HG02759 (cell line): ENCODE data around the gene RNASE13.

ENCODE experiments used
- ATAC-seq: cut with Tn5 transposase; IDR thresholded peaks from one replicate; pipeline ENCODE4 v1.9.1; 2021; ENCODE audit warnings: mild to moderate bottlenecking, moderate library complexity; ENCODE audit not compliant: unreplicated experiment

RNASE13 gene

DNA sequence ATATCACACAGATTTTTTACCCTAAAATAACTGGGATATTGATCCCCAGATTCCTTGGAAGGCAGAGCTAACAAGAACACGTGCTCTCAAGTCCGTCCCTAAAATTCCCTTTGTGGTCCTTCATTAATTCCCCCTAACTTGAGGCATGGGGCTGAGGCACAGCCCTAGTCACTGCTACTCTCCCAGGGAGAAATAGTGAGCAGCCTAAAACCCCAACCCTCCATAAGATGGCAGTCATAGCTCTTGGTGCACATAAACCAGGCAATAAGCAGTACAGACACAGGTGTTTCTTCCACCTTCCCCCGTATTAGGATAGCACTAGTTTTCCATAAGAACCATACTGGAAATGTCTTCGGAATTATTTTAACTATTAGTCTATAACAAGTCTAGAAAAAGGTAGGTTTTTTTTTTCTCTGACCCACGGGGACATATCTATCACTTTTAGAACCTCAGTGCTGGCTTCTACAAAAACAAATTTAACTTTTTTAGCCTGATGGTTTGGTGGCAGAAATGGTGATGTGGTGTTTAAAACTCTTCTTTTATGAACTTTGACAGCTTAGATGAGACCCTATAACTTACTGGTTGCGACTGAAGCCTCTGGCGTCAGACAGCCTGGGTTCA lies 32.4 kb upstream of the RNASE13 start:
- no peak for ATAC-seq

DNA sequence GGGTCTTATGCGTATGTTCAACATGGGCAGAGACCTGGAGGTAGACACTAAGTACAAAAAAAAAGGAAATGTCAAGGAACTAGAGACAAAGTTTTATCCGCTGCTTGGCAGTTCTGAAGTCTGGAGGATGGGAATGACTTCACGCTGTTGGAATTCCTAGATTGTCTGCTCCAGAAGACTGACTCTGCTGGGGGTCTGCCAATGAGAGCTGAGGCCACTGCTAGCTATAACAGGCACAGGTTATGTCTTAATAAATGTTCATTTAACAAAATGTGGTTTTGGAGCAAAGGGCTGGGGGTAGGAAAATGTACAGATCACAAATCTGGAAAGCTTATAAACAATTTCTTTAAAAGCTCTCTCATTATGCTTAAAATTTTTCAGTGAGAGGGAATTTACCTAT lies 28.9 kb upstream of the RNASE13 start:
- no peak for ATAC-seq

DNA sequence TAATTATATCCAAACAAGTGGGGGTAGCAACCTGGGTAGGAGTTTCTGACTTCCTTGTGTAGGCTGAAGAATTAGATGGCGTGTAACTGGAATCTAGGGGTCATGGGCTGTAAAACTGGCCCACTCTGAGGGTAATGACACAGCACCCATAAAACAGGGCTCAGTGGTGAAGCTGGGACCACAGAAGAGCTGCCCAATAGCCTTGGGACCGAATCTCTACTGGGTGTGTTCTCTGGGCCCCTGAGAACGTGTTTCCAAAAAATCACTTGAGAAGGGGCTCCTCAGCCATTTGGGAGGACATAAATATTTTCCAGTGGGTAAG lies 26.7 kb upstream of the RNASE13 start:
- ATAC-seq = no peak

DNA sequence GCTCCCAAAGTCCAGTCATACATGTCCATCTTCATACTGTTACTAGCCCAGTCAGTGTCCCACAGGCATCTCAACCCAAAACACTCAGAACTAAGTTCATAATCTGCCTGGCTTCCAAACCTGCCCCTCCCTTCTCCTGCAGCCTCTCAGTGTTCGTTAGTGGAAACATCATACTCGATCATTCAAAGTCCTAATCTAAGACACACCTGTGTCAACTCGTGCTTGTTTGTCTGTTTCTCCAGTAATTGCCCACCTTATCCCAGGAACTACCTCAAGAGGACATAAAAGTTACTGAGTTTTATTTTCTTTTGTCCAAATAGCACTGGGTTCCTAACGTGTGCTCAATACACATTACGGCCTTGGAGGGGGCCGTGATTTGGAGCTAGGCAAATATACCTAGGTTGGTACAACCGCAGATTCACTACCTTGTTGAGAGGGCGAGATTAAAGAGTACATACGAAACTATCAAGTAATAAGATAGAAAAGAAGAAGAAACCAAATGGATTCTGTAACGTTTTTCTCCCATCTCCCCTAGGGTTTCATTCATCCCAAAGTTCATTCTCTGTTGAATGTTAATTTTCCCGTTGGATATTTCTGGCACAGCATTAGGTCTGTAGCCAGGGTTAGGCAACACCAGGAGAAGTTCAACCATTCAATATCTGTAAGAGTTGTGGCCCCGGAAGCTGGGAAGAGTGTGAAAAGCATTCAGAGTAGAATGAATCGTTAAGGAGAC lies 26.2 kb upstream of the RNASE13 start:
- no peak for ATAC-seq

DNA sequence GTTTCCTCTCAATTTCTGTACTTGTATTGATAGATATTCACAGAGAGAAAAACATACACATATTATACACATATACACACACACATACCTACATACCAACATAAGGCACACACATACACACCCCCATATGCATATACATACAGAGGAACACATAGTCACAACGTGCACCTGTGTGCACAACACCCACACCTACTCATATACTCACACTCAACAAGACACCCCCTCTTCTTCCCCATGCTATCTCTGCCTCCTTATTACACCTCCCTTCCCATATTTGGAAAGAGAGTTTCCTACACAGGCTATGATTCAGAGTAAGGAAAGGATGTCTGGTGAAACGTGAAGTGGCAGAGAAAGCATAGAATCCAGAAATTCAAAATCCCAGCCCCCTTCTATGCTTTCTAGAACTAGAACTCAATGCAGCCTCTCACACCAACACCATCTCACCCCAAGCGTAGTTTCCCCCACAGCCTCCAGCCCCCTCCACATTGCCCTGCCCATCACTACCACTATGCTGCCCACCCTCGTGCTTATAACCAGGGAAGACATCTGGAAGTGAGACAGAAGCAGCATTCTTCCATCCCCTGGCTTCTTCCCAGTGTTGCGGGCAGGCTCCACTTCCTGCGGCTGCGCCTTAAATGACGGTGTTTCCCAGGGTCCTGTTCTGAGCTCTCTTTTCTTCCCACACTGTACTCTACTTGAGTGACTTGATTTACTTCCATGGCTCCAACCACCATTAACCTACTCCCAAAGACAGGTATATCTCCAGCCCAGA lies 25.4 kb upstream of the RNASE13 start:
- no peak for ATAC-seq

DNA sequence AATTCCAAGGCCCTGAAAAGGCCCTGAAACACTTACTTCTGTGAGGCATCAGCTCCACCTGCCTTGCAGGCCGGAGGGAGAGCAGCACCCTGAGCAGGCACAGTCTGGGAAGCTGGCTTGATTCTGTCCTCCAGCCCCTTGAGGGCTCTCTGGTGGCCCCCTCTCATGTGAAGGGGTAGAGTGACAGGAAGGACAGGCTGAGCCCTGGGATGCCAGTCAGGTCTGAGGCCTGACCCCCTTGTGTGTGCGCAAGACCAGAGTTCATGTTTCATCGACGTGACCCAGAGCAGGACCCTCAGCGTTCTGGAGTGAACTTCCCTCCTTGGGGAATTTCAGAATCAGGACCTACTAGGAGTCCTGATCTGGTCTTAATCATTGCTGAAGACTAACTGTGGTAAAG lies 24.3 kb upstream of the RNASE13 start:
- ATAC-seq = no peak

DNA sequence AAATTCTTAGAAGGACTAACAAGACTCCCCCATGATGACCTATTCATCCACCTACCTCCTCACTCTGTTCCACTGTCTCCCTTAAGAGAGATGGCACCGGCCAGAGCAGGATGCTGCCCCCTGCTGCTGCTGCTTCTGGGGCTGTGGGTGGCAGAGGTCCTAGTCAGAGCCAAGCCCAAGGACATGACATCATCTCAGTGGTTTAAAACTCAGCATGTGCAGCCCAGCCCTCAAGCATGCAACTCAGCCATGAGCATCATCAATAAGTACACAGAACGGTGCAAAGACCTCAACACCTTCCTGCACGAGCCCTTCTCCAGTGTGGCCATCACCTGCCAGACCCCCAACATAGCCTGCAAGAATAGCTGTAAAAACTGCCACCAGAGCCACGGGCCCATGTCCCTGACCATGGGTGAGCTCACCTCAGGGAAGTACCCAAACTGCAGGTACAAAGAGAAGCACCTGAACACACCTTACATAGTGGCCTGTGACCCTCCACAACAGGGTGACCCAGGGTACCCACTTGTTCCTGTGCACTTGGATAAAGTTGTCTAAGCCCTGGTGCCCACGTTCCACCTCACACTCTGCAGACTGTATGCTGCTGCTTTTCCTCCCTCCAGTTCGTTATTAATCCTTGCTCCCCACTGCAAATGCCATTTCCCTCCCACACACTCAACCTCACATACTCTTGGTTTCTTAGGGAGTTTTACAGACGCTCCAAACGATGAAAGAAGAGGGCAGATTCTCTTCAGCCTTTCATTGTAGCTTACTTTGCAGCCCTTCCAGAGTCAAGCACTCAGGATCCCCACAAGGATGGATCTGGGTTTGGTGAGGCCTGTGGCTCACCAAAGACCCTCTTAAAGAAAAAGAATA lies 23.4 kb upstream of the RNASE13 start, which contains the start of gene RNASE8:
TSS of gene RNASE8 (plus strand) at position 20 of the 873 bp plus-strand sequence. CDS start at position 91, 71 bp downstream.
- no peak for ATAC-seq

DNA sequence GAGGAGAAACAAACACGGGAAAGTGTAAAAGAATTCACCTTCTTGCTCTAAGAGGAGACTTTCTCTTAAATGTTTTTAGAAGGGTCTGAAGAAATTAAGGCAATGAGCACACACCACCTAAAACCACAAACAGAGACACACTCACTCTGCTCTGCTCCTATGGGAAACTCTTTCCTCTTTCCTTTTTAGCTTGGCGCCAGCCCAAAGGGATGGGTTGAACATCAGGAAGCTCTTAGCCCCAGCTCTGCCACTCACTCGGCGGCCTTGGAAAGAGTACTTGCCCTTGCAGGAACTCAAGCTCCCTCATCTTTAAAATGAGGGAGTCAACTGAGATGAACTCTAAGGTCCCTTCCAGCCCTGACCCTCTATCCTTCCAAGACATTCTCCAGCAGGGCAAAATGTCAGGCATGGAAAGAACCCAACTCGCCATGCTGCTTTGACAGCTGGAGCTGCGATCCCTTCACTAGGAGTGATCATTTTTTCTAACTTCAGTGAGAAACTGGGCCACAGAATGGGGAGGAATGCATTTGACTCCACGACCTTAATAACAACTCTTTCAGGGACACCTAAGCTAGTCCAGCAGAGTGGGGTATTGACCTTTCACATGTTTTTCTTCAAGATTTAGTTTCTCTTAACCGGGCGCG lies 22.0 kb upstream of the RNASE13 start:
- ATAC-seq = no peak

DNA sequence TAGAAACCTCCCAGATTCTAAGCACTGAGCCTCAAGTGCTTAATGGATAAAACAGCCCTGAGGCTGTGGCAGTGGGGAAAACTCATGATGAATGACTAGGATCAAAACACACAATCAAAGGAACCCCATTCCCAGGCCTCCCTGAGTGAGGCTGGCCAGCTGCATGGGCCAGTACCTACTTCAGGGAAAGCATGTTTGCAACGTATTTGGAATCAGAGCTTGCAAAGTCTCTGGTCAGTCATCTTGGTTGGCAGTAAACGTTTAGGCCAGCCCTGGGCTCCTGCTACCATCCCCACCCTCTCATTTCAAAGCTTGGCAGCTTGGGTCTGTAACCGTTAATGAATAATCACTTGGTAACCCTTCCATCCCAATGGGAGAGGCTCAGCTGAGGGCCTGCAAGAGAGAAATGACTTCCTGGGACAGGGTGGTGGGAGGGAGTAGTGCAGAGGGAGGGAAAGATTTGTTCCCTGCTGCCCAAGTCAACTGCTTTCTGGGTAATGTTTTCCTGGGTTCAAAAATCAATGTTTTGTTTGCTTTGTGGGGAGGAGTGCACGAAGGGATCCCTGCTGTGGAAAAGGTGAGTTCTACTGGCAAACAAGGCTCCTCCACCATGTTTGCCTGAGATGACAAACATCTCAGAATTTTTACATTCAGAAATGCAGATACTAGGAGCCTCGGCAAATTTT lies 21.0 kb upstream of the RNASE13 start:
- ATAC-seq = no peak

DNA sequence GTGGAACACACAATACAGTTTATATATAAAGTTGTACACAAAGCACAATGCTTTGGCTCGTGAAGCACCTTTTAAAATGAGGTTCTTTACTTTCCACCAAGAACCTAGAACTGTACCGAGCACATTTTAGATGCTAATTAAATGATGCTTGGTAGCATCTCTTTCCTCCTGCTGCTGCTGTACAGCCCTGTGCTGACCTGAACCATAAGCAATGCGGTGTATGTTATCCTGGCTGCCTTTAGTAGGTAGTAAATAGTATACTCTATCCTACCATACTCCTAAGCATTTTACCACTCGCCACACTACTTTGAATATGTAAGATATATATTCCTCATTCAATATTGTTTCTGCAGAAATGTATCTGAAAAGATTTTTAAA lies 20.1 kb upstream of the RNASE13 start:
- ATAC-seq = no peak

DNA sequence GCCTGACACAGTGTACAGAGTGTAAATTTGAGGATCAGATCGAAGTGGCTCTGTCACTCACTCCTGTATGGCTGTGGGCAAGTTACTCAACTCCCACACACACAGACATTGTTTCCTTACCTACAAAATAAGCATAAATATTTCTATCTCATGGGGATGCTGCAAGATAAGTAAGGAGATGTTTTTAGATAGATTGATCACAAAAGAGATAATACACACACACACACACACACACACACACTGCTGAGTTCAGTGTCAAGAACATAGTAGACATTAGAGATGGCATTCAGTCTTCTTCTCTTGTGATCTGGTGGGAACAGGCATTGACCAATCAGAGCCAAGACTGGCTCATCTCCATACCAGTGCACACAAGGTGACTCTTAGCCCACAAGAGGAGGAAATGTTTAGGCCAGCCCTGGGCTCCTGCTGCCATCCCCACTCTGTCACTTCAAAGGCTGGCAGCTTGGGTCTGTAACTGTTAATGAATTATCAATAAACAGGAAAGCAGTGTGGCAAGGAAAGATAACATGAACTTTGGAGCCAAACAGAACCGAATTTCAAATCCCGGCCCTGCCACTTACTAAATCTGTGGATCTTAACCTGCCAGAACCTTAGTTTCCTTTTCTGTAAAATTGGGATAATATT lies 19.6 kb upstream of the RNASE13 start:
- ATAC-seq = no peak

DNA sequence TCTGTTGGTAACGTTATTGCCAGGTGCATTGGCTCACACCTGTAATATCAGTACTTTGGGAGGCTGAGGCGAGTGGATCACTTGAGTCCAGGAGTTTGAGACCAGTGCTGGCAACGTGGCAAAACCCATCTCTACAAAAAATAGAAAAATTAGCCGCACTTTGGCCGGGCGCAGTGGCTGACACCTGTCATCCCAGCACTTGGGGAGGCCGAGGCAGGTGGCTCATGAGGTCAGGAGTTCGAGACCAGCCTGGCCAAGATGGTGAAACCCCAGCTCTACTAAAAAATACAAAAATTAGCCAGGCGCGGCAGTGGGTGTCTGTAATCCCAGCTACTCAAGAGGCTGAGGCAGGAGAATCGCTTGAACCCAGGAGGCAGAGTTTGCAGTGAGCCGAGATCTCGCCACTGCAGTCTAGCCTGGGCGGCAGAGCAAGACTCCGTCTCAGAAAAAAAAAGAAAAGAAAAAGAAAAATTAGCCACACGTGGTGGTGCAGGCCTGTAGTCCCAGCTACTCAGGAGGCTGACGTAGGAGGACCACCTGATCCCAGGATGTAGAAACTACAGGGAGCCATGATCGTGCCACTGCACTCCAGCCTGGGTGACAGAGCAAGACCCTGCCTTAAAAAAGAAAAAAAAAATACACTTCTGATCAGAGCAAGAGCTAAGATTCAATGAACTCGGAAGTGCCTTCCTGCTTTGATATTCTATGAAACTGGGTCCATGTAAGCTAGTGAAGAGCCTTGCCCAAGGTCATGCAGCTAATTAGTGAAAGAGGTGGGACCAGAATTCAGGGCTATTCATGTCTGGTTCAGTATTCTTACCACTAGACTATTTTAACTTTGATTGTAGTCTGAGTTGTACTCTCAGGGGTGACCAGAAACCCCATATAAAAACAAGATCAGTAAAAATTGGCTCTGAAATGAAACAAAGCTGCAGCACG lies 18.8 kb upstream of the RNASE13 start:
- no peak for ATAC-seq

DNA sequence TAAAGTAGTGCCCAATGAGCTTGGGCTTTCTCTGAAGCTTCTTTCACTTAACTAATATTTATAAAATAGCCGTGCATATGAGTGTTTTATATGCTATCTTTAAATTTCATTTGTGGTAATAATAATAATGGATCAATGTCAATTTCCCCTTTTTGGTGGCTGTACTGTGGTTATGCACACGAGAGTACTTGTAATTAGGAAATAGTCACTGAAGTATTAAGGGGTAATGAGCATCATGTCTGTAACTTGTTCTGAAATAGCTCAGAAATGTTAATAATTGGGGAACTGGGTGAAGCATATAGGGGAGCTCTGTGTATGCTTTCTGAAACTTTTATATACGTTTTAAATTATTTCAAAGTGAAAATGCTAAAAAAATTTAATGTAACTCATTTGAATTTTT lies 16.0 kb upstream of the RNASE13 start:
- ATAC-seq = no peak

DNA sequence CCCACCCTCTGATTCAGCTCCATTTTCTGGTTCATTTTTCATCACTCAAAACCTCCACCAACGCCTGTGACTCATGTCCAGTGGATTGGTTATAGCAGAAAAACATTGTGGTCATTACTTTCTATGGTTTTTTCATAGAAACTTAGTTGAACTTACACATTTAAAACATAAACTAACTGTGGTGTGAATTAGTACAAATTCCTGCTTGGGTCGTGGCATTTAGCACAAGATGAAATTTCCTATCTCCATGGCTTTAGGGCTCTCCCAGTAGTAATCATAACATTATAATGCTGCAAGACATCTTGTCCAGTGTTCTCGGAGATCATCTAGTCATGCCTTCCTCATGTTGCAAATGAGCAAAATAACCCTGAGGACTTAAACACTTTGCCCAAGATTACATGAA lies 14.7 kb upstream of the RNASE13 start:
- ATAC-seq = no peak

DNA sequence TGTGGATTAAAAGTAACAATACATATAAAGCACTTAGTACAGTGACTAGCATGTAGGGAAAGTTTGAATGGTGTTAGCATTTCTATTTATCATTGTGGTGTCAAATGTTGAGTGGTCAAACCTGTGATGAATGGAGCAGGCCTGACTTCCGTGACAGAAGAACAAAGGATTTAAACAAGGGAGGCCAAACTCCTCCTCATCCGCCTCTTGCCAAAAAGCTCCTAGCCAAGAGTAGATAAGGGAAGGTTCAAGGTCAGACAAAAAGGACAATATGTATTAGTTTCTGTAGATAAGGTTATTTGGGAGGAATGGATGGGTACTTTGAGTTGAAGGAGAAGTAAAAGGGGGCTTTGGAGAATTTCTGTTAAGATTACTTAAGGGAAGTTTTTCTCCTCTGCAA lies 14.0 kb upstream of the RNASE13 start:
- ATAC-seq = no peak

DNA sequence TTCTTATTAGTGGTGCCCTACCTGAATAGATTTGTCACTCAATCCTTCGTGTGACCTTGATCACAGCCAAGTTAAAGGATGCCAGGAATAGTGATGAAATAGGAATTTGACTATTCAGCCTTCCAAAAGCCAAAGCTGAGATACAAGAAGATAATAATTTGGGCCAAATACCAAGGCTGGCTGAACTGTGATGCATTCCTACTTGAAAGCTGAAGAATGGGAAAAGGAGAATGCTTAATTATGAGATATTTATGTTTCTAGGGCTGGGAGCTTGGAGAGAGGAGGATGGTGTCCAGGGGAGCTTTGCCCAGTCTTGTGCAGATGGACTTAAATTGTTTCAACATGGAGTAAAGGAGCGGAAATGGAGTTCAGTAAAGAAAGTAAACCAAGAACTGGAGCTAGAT lies 12.8 kb upstream of the RNASE13 start:
- no peak for ATAC-seq

DNA sequence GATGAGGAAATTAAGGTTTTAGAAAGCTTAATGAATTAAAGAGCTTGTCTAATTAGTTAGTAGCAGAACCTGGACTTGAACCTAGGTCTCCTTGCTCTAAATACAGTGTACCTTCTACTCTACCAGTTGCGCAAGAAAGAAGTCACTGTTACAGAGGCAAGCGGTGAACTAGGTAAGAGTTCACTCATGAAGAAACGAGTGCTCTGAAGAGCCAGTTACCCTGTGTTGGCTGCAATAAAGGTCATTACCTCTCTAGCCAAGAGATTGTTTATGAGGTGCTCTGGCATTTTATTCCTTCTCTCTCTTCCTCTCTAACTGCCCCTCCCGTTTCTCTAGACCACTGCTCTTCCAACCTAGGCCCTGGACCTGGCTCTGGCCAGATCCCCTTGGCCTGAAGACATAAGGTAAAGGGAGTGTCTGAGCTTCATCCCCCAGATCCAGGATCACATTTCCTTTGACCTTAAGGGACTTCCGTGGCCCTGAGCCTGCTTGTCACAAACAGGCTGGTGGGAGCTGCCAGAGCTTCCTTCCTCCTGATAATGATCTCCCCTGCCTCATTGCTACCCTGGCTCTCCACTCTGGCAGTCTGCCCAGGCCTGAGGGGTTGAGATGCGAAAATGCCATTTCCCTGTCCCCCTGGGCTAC lies 9.5 kb upstream of the RNASE13 start:
- ATAC-seq = no peak

DNA sequence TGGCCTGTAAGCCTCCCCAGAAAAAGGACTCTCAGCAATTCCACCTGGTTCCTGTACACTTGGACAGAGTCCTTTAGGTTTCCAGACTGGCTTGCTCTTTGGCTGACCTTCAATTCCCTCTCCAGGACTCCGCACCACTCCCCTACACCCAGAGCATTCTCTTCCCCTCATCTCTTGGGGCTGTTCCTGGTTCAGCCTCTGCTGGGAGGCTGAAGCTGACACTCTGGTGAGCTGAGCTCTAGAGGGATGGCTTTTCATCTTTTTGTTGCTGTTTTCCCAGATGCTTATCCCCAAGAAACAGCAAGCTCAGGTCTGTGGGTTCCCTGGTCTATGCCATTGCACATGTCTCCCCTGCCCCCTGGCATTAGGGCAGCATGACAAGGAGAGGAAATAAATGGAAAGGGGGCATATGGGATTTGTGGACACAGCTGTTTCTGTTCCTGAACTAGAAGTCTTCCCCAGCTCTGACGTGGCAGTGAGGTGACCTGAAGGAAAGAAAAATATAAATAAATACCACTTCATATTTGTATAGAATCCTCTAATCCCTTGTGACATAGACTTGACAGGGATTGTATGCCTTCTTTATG lies 8.9 kb upstream of the RNASE13 start:
- no peak for ATAC-seq
